A673 (cell line): ENCODE measurements around the gene LDLRAD3. TPM values are rescaled to one million over a fixed set of nuclear protein-coding genes. Genes with fewer than 3 reads are reported as not detected.

ENCODE experiments used
- BruUV-seq: library from RNA; stranded (reverse); fragments of 400-500 nt; replicated peaks from 2 replicates; lab custom pipeline; 2021; lab: Mats Ljungman, UMichigan
- CTCF ChIA-PET: fragments of 300-600 bp; sonication (Branson Sonifier 250); formaldehyde crosslinking; loops from one replicate; lab custom pipeline; 2022; ENCODE audit warnings: antibody characterized with exemption; lab: Charles Lee
- POLR2A ChIA-PET: fragments of 300-600 bp; sonication (Branson Sonifier 250); formaldehyde crosslinking; loops from one replicate; lab custom pipeline; 2022; ENCODE audit warnings: antibody characterized with exemption; ENCODE audit not compliant: low non-redundant PET; lab: Charles Lee
- DNase-seq: peaks from one replicate; pipeline ENCODE4 v3.0.0-alpha.2; 2015; ENCODE audit warnings: low spot score
- H3K27ac ChIP-seq: fragments of 200-600 bp; sonication (generic); 2 replicates; pipeline ENCODE4 v1.5.1; 2016; ENCODE audit warnings: mixed run types, low read depth, mild to moderate bottlenecking, mixed read lengths, antibody characterized with exemption, low read length; ENCODE audit not compliant: poor library complexity, severe bottlenecking
- H3K27me3 ChIP-seq: fragments of 200-600 bp; sonication (generic); replicated peaks from 2 replicates; pipeline ENCODE4 v1.6.1; 2017; ENCODE audit warnings: mixed run types, low read depth, mild to moderate bottlenecking, mixed read lengths, antibody characterized with exemption, low read length; ENCODE audit not compliant: insufficient read depth, poor library complexity
- H3K36me3 ChIP-seq: fragments of 200-600 bp; sonication (generic); 2 replicates; pipeline ENCODE4 v1.6.1; 2016; ENCODE audit warnings: mixed run types, mild to moderate bottlenecking, mixed read lengths, antibody characterized with exemption, low read length; ENCODE audit not compliant: insufficient read depth, poor library complexity, severe bottlenecking
- H3K4me1 ChIP-seq: fragments of 200-600 bp; sonication (generic); 2 replicates; pipeline ENCODE4 v1.6.1; 2017; ENCODE audit warnings: mixed run types, mild to moderate bottlenecking, mixed read lengths, antibody characterized with exemption, low read length; ENCODE audit not compliant: insufficient read depth, poor library complexity, severe bottlenecking
- H3K4me3 ChIP-seq: fragments of 200-600 bp; sonication (generic); 2 replicates; pipeline ENCODE4 v1.5.1; 2016; ENCODE audit warnings: low read depth, mixed run types, mild to moderate bottlenecking, mixed read lengths, low read length; ENCODE audit not compliant: poor library complexity, severe bottlenecking
- H3K9me3 ChIP-seq: fragments of 200-600 bp; sonication (generic); 2 replicates; pipeline ENCODE4 v1.6.1; 2016; ENCODE audit warnings: mixed run types, low read depth, mild to moderate bottlenecking, mixed read lengths, antibody characterized with exemption, low read length; ENCODE audit not compliant: poor library complexity, severe bottlenecking
- CTCF ChIP-seq: fragments of 300-800, 200-600 bp; sonication (generic); conservative IDR thresholded peaks from 2 replicates; pipeline ENCODE4 v1.5.1; 2017; ENCODE audit warnings: low read depth, mild to moderate bottlenecking, antibody characterized with exemption, low read length, moderate library complexity, mixed read lengths
- EZH2 ChIP-seq: fragments of 200-600 bp; sonication (generic); IDR thresholded peaks from 2 replicates; pipeline ENCODE4 v1.6.1; 2017; ENCODE audit warnings: borderline replicate concordance, low read depth, mild to moderate bottlenecking, mixed read lengths, antibody characterized with exemption, low read length; ENCODE audit not compliant: poor library complexity, severe bottlenecking
- intact Hi-C: fragments of 100-400 bp; cut with micrococcal nuclease; formaldehyde crosslinking; loops from one replicate; pipeline ENCODE4 v1.10.0; 2022; ENCODE audit not compliant: unreplicated experiment
- microRNA-seq: library from miRNA; unstranded; fragments of <30 nt; microRNA quantifications from one replicate; pipeline ENCODE4 v1.2.0, GENCODE V29; 2021
- total RNA-seq: library from RNA; stranded (reverse); gene quantifications from 2 replicates; pipeline ENCODE4 v1.2.3, GENCODE V29; 2021

The LDLRAD3 gene
- total RNA-seq, 1 experiment from 2014 or later: 13.1 TPM

- DNase-seq: no peak
- H3K36me3 ChIP-seq: no peaks in the 10 kb centered on the region
- no TSS peak for BruUV-seq
- ChIA-PET CTCF (interaction anchor here (0.6 to 1.0 kb wide), 2 partner anchors 8 to 143 kb away, joined by 3 read pairs; no protein-coding TSS in a partner anchor), POLR2A (no interaction called here)
- intact Hi-C loops: no loop called here
- TF ChIP-seq EZH2: no peak
- no peak for TF ChIP-seq CTCF
- H3K9me3 ChIP-seq: no peaks in the 10 kb centered on the region
- H3K4me1 ChIP-seq: no peaks in the 10 kb centered on the region
- H3K27me3 ChIP-seq: no peaks in the 10 kb centered on the region
- H3K27ac ChIP-seq: no peak overlapping the region
- H3K4me3 ChIP-seq: no peak overlapping the region
Measured at GRCh38 chr11:36274414-36274813, 330.6 kb downstream of the LDLRAD3 start.

- intact Hi-C loops: no loop called here
- Histone ChIP-seq H3K9me3 (no peaks in the 10 kb centered on the region), H3K4me3 (no peak overlapping the region), H3K27me3 (no peaks in the 10 kb centered on the region), H3K36me3 (no peaks in the 10 kb centered on the region), H3K27ac (no peak overlapping the region), H3K4me1 (no peaks in the 10 kb centered on the region)
- ChIA-PET CTCF (interaction anchor here (0.8 kb wide), 1 partner anchor 20 kb away, joined by 5 read pairs; no protein-coding TSS in a partner anchor), POLR2A (no interaction called here)
- TF ChIP-seq CTCF: no peak
- no peak for TF ChIP-seq EZH2
- no TSS peak for BruUV-seq
- DNase-seq: no peak
Measured at GRCh38 chr11:36278531-36279282, 334.8 kb downstream of the LDLRAD3 start.

- no peak overlapping the region for H3K4me3 ChIP-seq
- ChIA-PET CTCF (no interaction called here), POLR2A (interaction anchor here (0.6 kb wide), 1 partner anchor 192 kb away, joined by 3 read pairs; no protein-coding TSS in a partner anchor)
- H3K36me3 ChIP-seq: no peaks in the 10 kb centered on the region
- no peak for DNase-seq
- no TSS peak for BruUV-seq
- no peaks in the 10 kb centered on the region for H3K9me3 ChIP-seq
- no peaks in the 10 kb centered on the region for H3K27me3 ChIP-seq
- H3K4me1 ChIP-seq: no peaks in the 10 kb centered on the region
- intact Hi-C loops: no loop called here
- TF ChIP-seq CTCF (no peak), EZH2 (no peak)
- no peak overlapping the region for H3K27ac ChIP-seq
Measured at GRCh38 chr11:36280531-36280930, 336.7 kb downstream of the LDLRAD3 start.

Small RNA genes lying within 50 kb of the gene (microRNA-seq; reads per million reads assigned to microRNA genes)
- gene MIR3973: not detected
